A549 (cell line): ENCODE data around the gene C10orf90. TPM values are rescaled to one million over a fixed set of nuclear protein-coding genes. Genes with fewer than 3 reads are reported as not detected.
A peak's percentile ranks its signal among the peaks of the same experiment; 100 is the strongest.
"Not testable (repeated sequence)": the region's sequence is repeated elsewhere in the genome, so short reads cannot be mapped to it uniquely, and the experiment has no call there.

ENCODE experiments used
- ATAC-seq, 2 experiments: fragments of 200-7000 bp in 1 of 2; fragments of >200 bp in 1 of 2; cut with Nextera tagmentation in 1 of 2; cut with Tn5 transposase in 1 of 2; 3 replicates each; pipeline versions ENCODE4 v1.8.0 to v1.9.1; 2018 to 2020; ENCODE audit warnings: mild to moderate bottlenecking in 1 of 2, moderate library complexity in 1 of 2
- CTCF ChIA-PET: fragments of 300-600 bp; sonication (Branson Sonifier 250); formaldehyde crosslinking; extraction: SDS; loops from one replicate; lab custom pipeline; 2021; ENCODE audit warnings: antibody characterized with exemption, inconsistent platforms; lab: Yijun Ruan, JAX
- POLR2A ChIA-PET: fragments of 350-600 bp; formaldehyde crosslinking; extraction: SDS; loops from one replicate; lab custom pipeline; 2021; ENCODE audit warnings: antibody characterized with exemption, inconsistent platforms; lab: Yijun Ruan, JAX
- DNase-seq, 2 experiments: peaks; one replicate each; pipeline versions ENCODE4 v3.0.0 to v3.0.0-alpha.2; 2011 to 2016; ENCODE audit warnings: low read depth in 1 of 2, low spot score in 1 of 2
- FAIRE-seq: peaks from 2 replicates; lab custom pipeline; 2011; peaks lifted over from hg19 to GRCh38; lab: Jason Lieb, UNC
- H3K27ac ChIP-seq, 2 experiments: fragments of >200 bp; sonication (Bioruptor Twin); formaldehyde crosslinking; 3 replicates each; pipeline ENCODE4 v1.5.1; 2016 to 2017
- H3K4me1 ChIP-seq: fragments of >200 bp; sonication (Bioruptor Twin); formaldehyde crosslinking; 3 replicates; pipeline ENCODE4 v1.6.1; 2016
- H3K4me2 ChIP-seq: fragments of >200 bp; sonication (Bioruptor Twin); formaldehyde crosslinking; 3 replicates; pipeline ENCODE4 v1.6.1; 2016
- H3K4me3 ChIP-seq: fragments of >200 bp; sonication (Bioruptor Twin); formaldehyde crosslinking; 3 replicates; pipeline ENCODE4 v1.5.1; 2016
- H3K9me3 ChIP-seq: fragments of >200 bp; sonication (Bioruptor Twin); formaldehyde crosslinking; 3 replicates; pipeline ENCODE4 v1.6.1; 2016
- BHLHE40 ChIP-seq: IDR thresholded peaks from 2 replicates; pipeline ENCODE4 v1.6.1; 2012; ENCODE audit warnings: low read depth, low read length, inconsistent platforms
- CBX8 ChIP-seq: fragments of 200-600 bp; sonication (generic); IDR thresholded peaks from 2 replicates; pipeline ENCODE4 v1.6.1; 2016
- CEBPB ChIP-seq, 2 experiments: fragments of >200 bp in 1 of 2; sonication (Bioruptor Twin) in 1 of 2; formaldehyde crosslinking in 1 of 2; IDR thresholded peaks; 2 replicates each; pipeline ENCODE4 v1.6.1; 2012 to 2016
- CHD2 ChIP-seq: fragments of 150-350 bp; IDR thresholded peaks from 2 replicates; pipeline ENCODE4 v1.6.1; 2014; ENCODE audit warnings: low read length; ENCODE audit not compliant: partially characterized antibody
- ELK1 ChIP-seq: fragments of 150-350 bp; IDR thresholded peaks from 2 replicates; pipeline ENCODE4 v1.6.1; 2014; ENCODE audit warnings: low read depth, mild to moderate bottlenecking, low read length
- ESRRA ChIP-seq: fragments of 150-350 bp; IDR thresholded peaks from 2 replicates; pipeline ENCODE4 v1.6.1; 2014; ENCODE audit warnings: mild to moderate bottlenecking, low read length, borderline replicate concordance
- FOSL2 ChIP-seq, 2 experiments: fragments of 450-650 bp in 1 of 2; fragments of >200 bp in 1 of 2; sonication (Bioruptor Twin) in 1 of 2; formaldehyde crosslinking; IDR thresholded peaks; 2 replicates each; pipeline versions ENCODE4 v1.5.0 to v1.6.1; 2016 to 2020; ENCODE audit warnings: mild to moderate bottlenecking in 1 of 2, moderate library complexity in 1 of 2
- FOXS1 ChIP-seq: fragments of 250-450 bp; sonication (Bioruptor Pico); IDR thresholded peaks from 2 replicates; pipeline ENCODE4 v1.5.0; 2020; ENCODE audit warnings: mild to moderate bottlenecking, moderate library complexity
- GATA3 ChIP-seq: IDR thresholded peaks from 2 replicates; pipeline ENCODE4 v1.6.1; 2012; ENCODE audit warnings: borderline replicate concordance
- HDAC2 ChIP-seq: fragments of 200-600 bp; sonication (generic); IDR thresholded peaks from 2 replicates; pipeline ENCODE4 v1.6.1; 2016
- HOXB5 ChIP-seq: fragments of 250-450 bp; sonication (Bioruptor Pico); IDR thresholded peaks from 2 replicates; pipeline ENCODE4 v1.5.0; 2020; ENCODE audit warnings: mild to moderate bottlenecking, moderate library complexity
- JUN ChIP-seq, 2 experiments: fragments of >200 bp; sonication (Bioruptor Twin); formaldehyde crosslinking; IDR thresholded peaks; 2 replicates in 1 of 2; 3 replicates in 1 of 2; pipeline ENCODE4 v1.6.1; 2016 to 2017
- KDM1A ChIP-seq: fragments of 200-600 bp; sonication (generic); IDR thresholded peaks from 2 replicates; pipeline ENCODE4 v1.6.1; 2016; ENCODE audit warnings: low read depth, mild to moderate bottlenecking
- MAFK ChIP-seq: fragments of 450-650 bp; IDR thresholded peaks from 2 replicates; pipeline ENCODE4 v1.6.1; 2014; ENCODE audit not compliant: partially characterized antibody
- NFE2L2 ChIP-seq: fragments of 150-350 bp; conservative IDR thresholded peaks from 2 replicates; pipeline ENCODE4 v1.6.1; 2014; ENCODE audit warnings: low read length
- RAD21 ChIP-seq, 2 experiments: fragments of >200 bp in 1 of 2; sonication (Bioruptor Twin) in 1 of 2; formaldehyde crosslinking in 1 of 2; IDR thresholded peaks in 1 of 2; conservative IDR thresholded peaks in 1 of 2; 2 replicates in 1 of 2; 3 replicates in 1 of 2; pipeline ENCODE4 v1.6.1; 2012 to 2018; ENCODE audit warnings: inconsistent platforms in 1 of 2
- RFX5 ChIP-seq: fragments of 450-650 bp; IDR thresholded peaks from 2 replicates; pipeline ENCODE4 v1.7.1; 2014; ENCODE audit warnings: antibody characterized with exemption, mild to moderate bottlenecking, moderate library complexity
- USF2 ChIP-seq: fragments of 450-650 bp; IDR thresholded peaks from 2 replicates; pipeline ENCODE4 v1.6.1; 2014; ENCODE audit warnings: antibody characterized with exemption
- ZC3H11A ChIP-seq: fragments of 450-650 bp; IDR thresholded peaks from 2 replicates; pipeline ENCODE4 v1.6.1; 2014; ENCODE audit warnings: antibody characterized with exemption, mild to moderate bottlenecking
- WGBS: methylation state at CpG from one replicate; pipeline ENCODE4 v1.1.6; 2017; ENCODE audit errors: missing lambda C conversion rate; 5-methylcytosine and 5-hydroxymethylcytosine counted together
- polyA plus RNA-seq, 4 experiments: library from polyadenylated mRNA; depleted of rRNA in 3 of 4; stranded (reverse); fragments of >200 nt; fragmentation: RNase III in 1 of 4; extraction: RNeasy Plus Mini Kit Qiagen cat#74134 plus additional on column Dnase treatment in 1 of 4; gene quantifications; 2 replicates in 3 of 4; 3 replicates in 1 of 4; pipeline ENCODE4 v1.2.3, GENCODE V29; 2011 to 2017
- TF ChIP-seq, protein P1 (sequence below): fragments of 250-450 bp; sonication (Bioruptor Pico); IDR thresholded peaks from 2 replicates; pipeline ENCODE4 v1.5.0; 2021; ENCODE audit warnings: mild to moderate bottlenecking, moderate library complexity, borderline replicate concordance

C10orf90 gene
- polyA plus RNA-seq, 2 of the 4 experiments (the other 2 are of a cell fraction), result 0.70 to 2.0 TPM

GRCh38 chr10:126558881-126559280 lies 111.6 kb downstream of the C10orf90 start:
- Histone ChIP-seq H3K27ac (no peak overlapping the region), H3K4me2 (no peak overlapping the region), H3K4me1 (no peaks in the 10 kb centered on the region), H3K9me3 (no peaks in the 10 kb centered on the region), H3K4me3 (no peak overlapping the region)
- ATAC-seq (no peak), FAIRE-seq (no peak), DNase-seq (no peak)
- POLR2A ChIA-PET, result no interaction called here
- TF ChIP-seq RAD21 (conservative IDR thresholded peaks at IDR 0.05 in 1 of 2, IDR thresholded peaks at IDR 0.05 in 1 of 2) (no peak), ZC3H11A (no peak)
- TF ChIP-seq, all 56 proteins: peak for 0
- CTCF ChIA-PET, result no interaction called here
- WGBS, result 10% methylated on average over 1 of the region's 1 CpG

GRCh38 chr10:126551202-126551601 lies 119.3 kb downstream of the C10orf90 start:
- FAIRE-seq, result no peak
- TF ChIP-seq HDAC2 (no peak), GATA3 (no peak), NFE2L2 (no peak), ESRRA (no peak), MAFK (no peak), JUN (IDR thresholded peaks at IDR 0.05) (no peak), RFX5 (no peak), KDM1A (no peak), USF2 (no peak), ELK1 (no peak), CBX8 (no peak), HOXB5 (CRISPR knock-in tag) (no peak), CEBPB (IDR thresholded peaks at IDR 0.05) (no peak), FOXS1 (no peak), CHD2 (no peak), BHLHE40 (no peak)
- TF ChIP-seq, protein P1, sequence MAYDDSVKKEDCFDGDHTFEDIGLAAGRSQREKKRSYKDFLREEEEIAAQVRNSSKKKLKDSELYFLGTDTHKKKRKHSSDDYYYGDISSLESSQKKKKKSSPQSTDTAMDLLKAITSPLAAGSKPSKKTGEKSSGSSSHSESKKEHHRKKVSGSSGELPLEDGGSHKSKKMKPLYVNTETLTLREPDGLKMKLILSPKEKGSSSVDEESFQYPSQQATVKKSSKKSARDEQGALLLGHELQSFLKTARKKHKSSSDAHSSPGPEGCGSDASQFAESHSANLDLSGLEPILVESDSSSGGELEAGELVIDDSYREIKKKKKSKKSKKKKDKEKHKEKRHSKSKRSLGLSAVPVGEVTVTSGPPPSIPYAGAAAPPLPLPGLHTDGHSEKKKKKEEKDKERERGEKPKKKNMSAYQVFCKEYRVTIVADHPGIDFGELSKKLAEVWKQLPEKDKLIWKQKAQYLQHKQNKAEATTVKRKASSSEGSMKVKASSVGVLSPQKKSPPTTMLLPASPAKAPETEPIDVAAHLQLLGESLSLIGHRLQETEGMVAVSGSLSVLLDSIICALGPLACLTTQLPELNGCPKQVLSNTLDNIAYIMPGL (CRISPR knock-in tag), result no peak
- ATAC-seq, result no peak
- ChIA-PET CTCF (interaction anchor here (0.5 to 0.6 kb wide), 2 partner anchors 643 to 789 kb away, joined by 3 to 4 read pairs; no protein-coding TSS in a partner anchor), POLR2A (no interaction called here)
- Histone ChIP-seq H3K4me3 (no peak overlapping the region), H3K9me3 (0 out of 3 replicates have a peak, but pooled peaks cover 4% of the 10 kb centered on the region), H3K4me2 (no peak overlapping the region), H3K27ac (no peak overlapping the region), H3K4me1 (0 out of 3 replicates have a peak, but pooled peaks cover 3% of the 10 kb centered on the region)
- DNase-seq, result no peak

DNA sequence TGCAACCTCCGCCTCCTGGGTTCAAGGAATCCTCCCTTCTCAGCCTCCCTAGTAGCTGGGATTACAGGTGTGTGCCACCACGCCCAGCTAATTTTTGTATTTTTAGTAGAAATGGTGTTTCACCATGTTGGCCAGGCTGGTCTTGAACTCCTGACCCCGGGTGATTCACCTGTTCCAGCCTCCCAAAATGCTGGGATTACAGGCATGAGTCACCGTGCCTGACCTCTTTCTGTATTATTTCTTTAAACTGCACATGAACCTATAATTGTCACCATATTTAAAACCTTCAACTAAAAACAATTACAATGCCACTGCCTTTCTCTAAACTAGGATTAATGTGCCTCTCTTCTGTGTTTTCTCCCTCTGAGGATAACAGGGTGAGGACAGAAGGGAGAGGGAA lies 119.9 kb downstream of the C10orf90 start:
- DNase-seq; H3K4me1 ChIP-seq; H3K4me3 ChIP-seq; H3K27ac ChIP-seq; H3K9me3 ChIP-seq; ATAC-seq; FAIRE-seq; CTCF ChIA-PET; POLR2A ChIA-PET; H3K4me2 ChIP-seq; TF ChIP-seq FOSL2 (IDR thresholded peaks at IDR 0.05): not testable (repeated sequence)
- TF ChIP-seq FOSL2 (CRISPR knock-in tag; IDR thresholded peaks at IDR 0.05), result peak; percentile 28; the same call in 1 of the 2 replicates
- 35% methylated on average over 4 of the region's 4 CpGs for WGBS
